ENCODE results near the gene NDUFB10. TPM values are rescaled to one million over a fixed set of nuclear protein-coding genes. Genes with fewer than 3 reads are reported as not detected.
"Not testable (repeated sequence)": the region's sequence is repeated elsewhere in the genome, so short reads cannot be mapped to it uniquely, and the experiment has no call there.

The NDUFB10 gene
- total and polyA plus RNA-seq, 2 experiments from 2014 or later, result 244 to 495 TPM

DNA sequence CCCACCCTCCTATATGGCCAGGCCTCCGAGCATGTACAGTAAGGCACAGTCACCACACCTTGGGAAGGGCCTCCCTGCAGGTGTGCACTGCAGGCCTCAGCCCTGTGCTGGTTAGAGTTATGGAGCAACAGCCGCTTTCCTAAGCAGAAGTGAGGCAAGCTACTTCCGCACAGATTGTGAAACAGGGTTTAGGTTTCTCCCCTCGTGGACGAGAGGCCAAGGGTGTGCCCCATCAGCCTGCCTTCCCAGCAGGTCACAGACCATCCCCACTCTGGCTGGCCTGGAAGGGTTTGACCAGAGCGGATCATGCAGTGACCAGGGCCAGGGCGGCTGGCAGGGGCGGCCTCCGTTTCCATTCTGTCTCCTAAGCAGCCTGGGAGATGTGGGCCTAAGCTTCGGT lies 21.0 kb upstream of the NDUFB10 start:
- TF ChIP-seq ZNF114 (CRISPR knock-in tag; IDR thresholded peaks at IDR 0.05), result no peak
- no peak for TF ChIP-seq JUNB (IDR thresholded peaks at IDR 0.05; ENCODE audit: unreplicated experiment)
- TF ChIP-seq EZH2 (IDR thresholded peaks at IDR 0.05; ENCODE audit: low read depth, unreplicated experiment), result no peak
- TF ChIP-seq, protein P1, sequence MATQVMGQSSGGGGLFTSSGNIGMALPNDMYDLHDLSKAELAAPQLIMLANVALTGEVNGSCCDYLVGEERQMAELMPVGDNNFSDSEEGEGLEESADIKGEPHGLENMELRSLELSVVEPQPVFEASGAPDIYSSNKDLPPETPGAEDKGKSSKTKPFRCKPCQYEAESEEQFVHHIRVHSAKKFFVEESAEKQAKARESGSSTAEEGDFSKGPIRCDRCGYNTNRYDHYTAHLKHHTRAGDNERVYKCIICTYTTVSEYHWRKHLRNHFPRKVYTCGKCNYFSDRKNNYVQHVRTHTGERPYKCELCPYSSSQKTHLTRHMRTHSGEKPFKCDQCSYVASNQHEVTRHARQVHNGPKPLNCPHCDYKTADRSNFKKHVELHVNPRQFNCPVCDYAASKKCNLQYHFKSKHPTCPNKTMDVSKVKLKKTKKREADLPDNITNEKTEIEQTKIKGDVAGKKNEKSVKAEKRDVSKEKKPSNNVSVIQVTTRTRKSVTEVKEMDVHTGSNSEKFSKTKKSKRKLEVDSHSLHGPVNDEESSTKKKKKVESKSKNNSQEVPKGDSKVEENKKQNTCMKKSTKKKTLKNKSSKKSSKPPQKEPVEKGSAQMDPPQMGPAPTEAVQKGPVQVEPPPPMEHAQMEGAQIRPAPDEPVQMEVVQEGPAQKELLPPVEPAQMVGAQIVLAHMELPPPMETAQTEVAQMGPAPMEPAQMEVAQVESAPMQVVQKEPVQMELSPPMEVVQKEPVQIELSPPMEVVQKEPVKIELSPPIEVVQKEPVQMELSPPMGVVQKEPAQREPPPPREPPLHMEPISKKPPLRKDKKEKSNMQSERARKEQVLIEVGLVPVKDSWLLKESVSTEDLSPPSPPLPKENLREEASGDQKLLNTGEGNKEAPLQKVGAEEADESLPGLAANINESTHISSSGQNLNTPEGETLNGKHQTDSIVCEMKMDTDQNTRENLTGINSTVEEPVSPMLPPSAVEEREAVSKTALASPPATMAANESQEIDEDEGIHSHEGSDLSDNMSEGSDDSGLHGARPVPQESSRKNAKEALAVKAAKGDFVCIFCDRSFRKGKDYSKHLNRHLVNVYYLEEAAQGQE (IDR thresholded peaks at IDR 0.05; ENCODE audit: unreplicated experiment), result no peak
- TF ChIP-seq, protein P2, sequence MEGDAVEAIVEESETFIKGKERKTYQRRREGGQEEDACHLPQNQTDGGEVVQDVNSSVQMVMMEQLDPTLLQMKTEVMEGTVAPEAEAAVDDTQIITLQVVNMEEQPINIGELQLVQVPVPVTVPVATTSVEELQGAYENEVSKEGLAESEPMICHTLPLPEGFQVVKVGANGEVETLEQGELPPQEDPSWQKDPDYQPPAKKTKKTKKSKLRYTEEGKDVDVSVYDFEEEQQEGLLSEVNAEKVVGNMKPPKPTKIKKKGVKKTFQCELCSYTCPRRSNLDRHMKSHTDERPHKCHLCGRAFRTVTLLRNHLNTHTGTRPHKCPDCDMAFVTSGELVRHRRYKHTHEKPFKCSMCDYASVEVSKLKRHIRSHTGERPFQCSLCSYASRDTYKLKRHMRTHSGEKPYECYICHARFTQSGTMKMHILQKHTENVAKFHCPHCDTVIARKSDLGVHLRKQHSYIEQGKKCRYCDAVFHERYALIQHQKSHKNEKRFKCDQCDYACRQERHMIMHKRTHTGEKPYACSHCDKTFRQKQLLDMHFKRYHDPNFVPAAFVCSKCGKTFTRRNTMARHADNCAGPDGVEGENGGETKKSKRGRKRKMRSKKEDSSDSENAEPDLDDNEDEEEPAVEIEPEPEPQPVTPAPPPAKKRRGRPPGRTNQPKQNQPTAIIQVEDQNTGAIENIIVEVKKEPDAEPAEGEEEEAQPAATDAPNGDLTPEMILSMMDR (conservative IDR thresholded peaks at IDR 0.05; ENCODE audit: low read depth in 2 of 2), result no peak
- Histone ChIP-seq H3K4me3 (no peak overlapping the region), H3K9me2 (ENCODE audit: insufficient read depth) (no peaks in the 10 kb centered on the region), H2AFZ (no peak overlapping the region), H3K79me2 (replicated peaks; ENCODE audit: insufficient read depth) (no peaks in the 10 kb centered on the region), H3K27me3 (ENCODE audit: insufficient read depth) (no peaks in the 10 kb centered on the region), H3K27ac (ENCODE audit: low read depth) (no peak overlapping the region), H3K4me1 (ENCODE audit: insufficient read depth) (peaks cover 9% of the 10 kb centered on the region; the same call in 1 of the 2 replicates), H4K20me1 (replicated peaks; ENCODE audit: insufficient read depth) (no peaks in the 10 kb centered on the region; the same call in 1 of the 2 replicates), H3K36me3 (ENCODE audit: insufficient read depth) (no peaks in the 10 kb centered on the region), H3F3A (replicated peaks; ENCODE audit: low read depth) (0 out of 2 replicates have a peak, but pooled peaks cover 8% of the 10 kb centered on the region), H3K4me2 (no peak overlapping the region)
- H3K36me3 Mint-ChIP-seq (ENCODE audit: low read depth), result peaks cover 16% of the 10 kb centered on the region
- H3K4me3 Mint-ChIP-seq, result no peak overlapping the region
- peaks cover 8% of the 10 kb centered on the region for H3K4me1 Mint-ChIP-seq
- H3K27me3 Mint-ChIP-seq (ENCODE audit: insufficient read depth, low read depth, poor library complexity), result peaks cover 8% of the 10 kb centered on the region
- ATAC-seq (no peak), DNase-seq (ENCODE audit: low spot score) (no peak)
- no peaks in the 10 kb centered on the region for H3K9me3 Mint-ChIP-seq
- no peak overlapping the region for H3K27ac Mint-ChIP-seq

DNA sequence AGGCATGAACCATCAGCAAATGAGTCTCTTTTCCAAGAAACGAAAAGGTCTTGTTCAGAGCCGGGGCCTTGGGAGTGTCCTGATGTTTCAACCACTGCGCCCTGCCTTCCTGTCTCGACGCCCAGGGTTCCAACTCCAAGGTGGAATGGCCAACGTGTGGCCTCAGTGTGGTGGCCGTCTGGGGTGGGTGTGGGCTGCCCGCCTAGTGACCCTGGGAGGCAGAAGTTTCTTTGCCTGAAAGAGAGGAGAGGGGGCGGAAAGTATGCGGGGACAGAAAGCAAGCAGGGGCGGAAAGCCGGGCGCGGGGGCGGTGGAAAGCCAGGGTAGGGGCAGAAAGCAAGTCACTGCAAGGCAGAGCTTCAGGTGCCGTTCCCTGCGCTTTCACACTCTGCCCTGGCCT lies 20.4 kb upstream of the NDUFB10 start:
- Histone ChIP-seq H3K4me1 (ENCODE audit: insufficient read depth) (peaks cover 14% of the 10 kb centered on the region; the same call in 1 of the 2 replicates), H3K9me2 (ENCODE audit: insufficient read depth) (no peaks in the 10 kb centered on the region), H3F3A (replicated peaks; ENCODE audit: low read depth) (0 out of 2 replicates have a peak, but pooled peaks cover 8% of the 10 kb centered on the region), H3K27me3 (ENCODE audit: insufficient read depth) (no peaks in the 10 kb centered on the region), H4K20me1 (replicated peaks; ENCODE audit: insufficient read depth) (no peaks in the 10 kb centered on the region; the same call in 1 of the 2 replicates), H3K27ac (ENCODE audit: low read depth) (no peak overlapping the region), H2AFZ (no peak overlapping the region), H3K79me2 (replicated peaks; ENCODE audit: insufficient read depth) (no peaks in the 10 kb centered on the region), H3K4me2 (no peak overlapping the region), H3K4me3 (no peak overlapping the region), H3K36me3 (ENCODE audit: insufficient read depth) (no peaks in the 10 kb centered on the region)
- peaks cover 6% of the 10 kb centered on the region for H3K27me3 Mint-ChIP-seq (ENCODE audit: insufficient read depth, low read depth, poor library complexity)
- peaks cover 11% of the 10 kb centered on the region for H3K4me1 Mint-ChIP-seq
- DNase-seq (ENCODE audit: low spot score) (no peak), ATAC-seq (no peak)
- H3K9me3 Mint-ChIP-seq, result no peaks in the 10 kb centered on the region
- no peak overlapping the region for H3K27ac Mint-ChIP-seq
- H3K4me3 Mint-ChIP-seq, result no peak overlapping the region
- TF ChIP-seq NANOG (IDR thresholded peaks at IDR 0.05; ENCODE audit: borderline replicate concordance), result no peak
- peaks cover 16% of the 10 kb centered on the region for H3K36me3 Mint-ChIP-seq (ENCODE audit: low read depth)

DNA sequence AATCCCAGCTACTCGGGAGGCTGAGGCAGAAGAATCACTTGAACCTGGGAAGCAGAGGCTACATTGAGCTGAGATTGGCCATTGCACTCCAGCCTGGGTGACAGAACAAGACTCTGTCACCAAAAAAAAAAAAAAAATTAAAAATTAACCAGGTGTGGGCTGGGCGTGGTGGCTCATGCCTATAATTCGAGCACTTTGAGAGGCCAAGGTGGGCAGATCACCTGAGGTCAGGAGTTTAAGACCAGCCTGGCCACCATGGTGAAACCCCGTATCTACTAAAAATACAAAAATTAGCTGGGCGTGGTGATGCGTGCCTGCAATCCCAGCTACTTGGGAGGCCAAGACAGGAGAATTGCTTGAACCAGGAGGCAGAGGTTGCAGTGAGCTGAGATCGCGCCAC lies 19.5 kb upstream of the NDUFB10 start:
- H4K20me1 ChIP-seq (replicated peaks; ENCODE audit: insufficient read depth); H3K27ac Mint-ChIP-seq; H2AFZ ChIP-seq; H3K4me3 Mint-ChIP-seq; H3K4me2 ChIP-seq; H3K79me2 ChIP-seq (replicated peaks; ENCODE audit: insufficient read depth); ATAC-seq; H3K9me3 Mint-ChIP-seq; H3K9me2 ChIP-seq (ENCODE audit: insufficient read depth); H3K27me3 Mint-ChIP-seq (ENCODE audit: insufficient read depth, low read depth, poor library complexity); DNase-seq (ENCODE audit: low spot score); H3K27ac ChIP-seq (ENCODE audit: low read depth); H3K36me3 ChIP-seq (ENCODE audit: insufficient read depth); H3K4me3 ChIP-seq; H3K27me3 ChIP-seq (ENCODE audit: insufficient read depth): not testable (repeated sequence)
- H3K4me1 Mint-ChIP-seq, result peaks cover 20% of the 10 kb centered on the region
- Histone ChIP-seq H3K4me1 (ENCODE audit: insufficient read depth) (peaks cover 15% of the 10 kb centered on the region; the same call in 1 of the 2 replicates), H3F3A (replicated peaks; ENCODE audit: low read depth) (0 out of 2 replicates have a peak, but pooled peaks cover 10% of the 10 kb centered on the region)
- H3K36me3 Mint-ChIP-seq (ENCODE audit: low read depth), result peaks cover 16% of the 10 kb centered on the region
